Naive B cell (primary cell): Measurements from ENCODE around the gene CYP46A1. TPM values are rescaled to one million over a fixed set of nuclear protein-coding genes. Genes with fewer than 3 reads are reported as not detected.

ENCODE experiments used
- ATAC-seq, 2 donors: fragments of 150-1000 bp; cut with Tn5 transposase; 2 replicates each; pipeline ENCODE4 v1.10.0; 2021; ENCODE audit warnings: low read depth in 2 of 2, mild to moderate bottlenecking in 2 of 2, moderate library complexity in 2 of 2
- DNase-seq: peaks from one replicate; pipeline ENCODE4 v3.0.0; 2022
- H3K27ac Mint-ChIP-seq, 6 donors: one replicate each; pipeline ENCODE4 v1.8.0; 2020 to 2022; ENCODE audit warnings: mild to moderate bottlenecking in 6 of 6, mixed read lengths in 6 of 6, moderate library complexity in 5 of 6, inconsistent platforms in 2 of 6
- H3K27me3 Mint-ChIP-seq, 3 donors: one replicate each; pipeline ENCODE4 v1.8.0; 2021 to 2022; ENCODE audit warnings: mixed read lengths in 3 of 3, mild to moderate bottlenecking in 1 of 3
- H3K36me3 Mint-ChIP-seq, 2 donors: one replicate each; pipeline ENCODE4 v1.8.0; 2020 to 2022; ENCODE audit warnings: mixed read lengths in 2 of 2, inconsistent platforms in 1 of 2, mild to moderate bottlenecking in 1 of 2
- H3K4me1 Mint-ChIP-seq, 3 donors: one replicate each; pipeline ENCODE4 v1.8.0; 2020 to 2022; ENCODE audit warnings: mixed read lengths in 3 of 3, inconsistent platforms in 1 of 3, mild to moderate bottlenecking in 1 of 3, moderate library complexity in 1 of 3
- H3K4me3 Mint-ChIP-seq, 8 donors: one replicate each; pipeline ENCODE4 v1.8.0; 2020 to 2022; ENCODE audit warnings: mild to moderate bottlenecking in 8 of 8, mixed read lengths in 8 of 8, moderate library complexity in 8 of 8, inconsistent platforms in 2 of 8
- H3K9me3 Mint-ChIP-seq, 7 donors: one replicate each; pipeline ENCODE4 v1.8.0; 2020 to 2022; ENCODE audit warnings: mixed read lengths in 7 of 7, mild to moderate bottlenecking in 5 of 7, inconsistent platforms in 2 of 7, moderate library complexity in 1 of 7
- polyA plus RNA-seq, 6 donors: library from polyadenylated mRNA; unstranded; fragments of 300-500 nt; fragmentation: Illumina TruSeq; gene quantifications; one replicate each; pipeline ENCODE4 v1.2.3, GENCODE V29; 2021; ENCODE audit warnings: low read depth in 6 of 6

CYP46A1 gene
- polyA plus RNA-seq, 6 donors from 2014 or later = not detected

- DNase-seq (no peak), ATAC-seq (no peak)
- Mint-ChIP-seq H3K27ac (peak overlapping the region in 1 of 6 donors; percentile 56), H3K9me3 (peaks cover 0 to 8% (median 4%) of the 10 kb centered on the region in 7 donors), H3K4me3 (no peak overlapping the region), H3K27me3 (peaks cover 8 to 46% (median 41%) of the 10 kb centered on the region in 3 donors), H3K36me3 (no peaks in the 10 kb centered on the region), H3K4me1 (no peaks in the 10 kb centered on the region)
Measured at GRCh38 chr14:99769799-99770198, 85.7 kb downstream of the CYP46A1 start.

GRCh38 chr14:99772371-99773283, 88.5 kb downstream of the CYP46A1 start:
- Mint-ChIP-seq H3K27ac (peak overlapping the region in 1 of 6 donors; percentile 64), H3K27me3 (peaks cover 16 to 61% (median 50%) of the 10 kb centered on the region in 3 donors), H3K36me3 (no peaks in the 10 kb centered on the region), H3K9me3 (peaks cover 0 to 8% (median 0%) of the 10 kb centered on the region in 7 donors), H3K4me1 (no peaks in the 10 kb centered on the region), H3K4me3 (no peak overlapping the region)
- DNase-seq (no peak), ATAC-seq (no peak)

GRCh38 chr14:99773521-99774497, 89.7 kb downstream of the CYP46A1 start:
- Mint-ChIP-seq H3K27me3 (peaks cover 16 to 61% (median 57%) of the 10 kb centered on the region in 3 donors), H3K27ac (peak overlapping the region in 1 of 6 donors; percentile 12)

GRCh38 chr14:99774556-99775307, 90.6 kb downstream of the CYP46A1 start:
- H3K4me3 Mint-ChIP-seq = no peak overlapping the region
- peak overlapping the region in 1 of 6 donors; percentile 12 for H3K27ac Mint-ChIP-seq
- H3K4me1 Mint-ChIP-seq = no peaks in the 10 kb centered on the region
- H3K27me3 Mint-ChIP-seq = peaks cover 16 to 63% (median 63%) of the 10 kb centered on the region in 3 donors
- H3K36me3 Mint-ChIP-seq = peaks cover 8 to 12% of the 10 kb centered on the region in 2 donors
- no peak for ATAC-seq
- peaks cover 6 to 24% (median 13%) of the 10 kb centered on the region in 7 donors for H3K9me3 Mint-ChIP-seq
- no peak for DNase-seq

More at GRCh38 chr14:99773521-99774497, 89.7 kb downstream of the CYP46A1 start:
- no peak overlapping the region for H3K4me3 Mint-ChIP-seq
- H3K36me3 Mint-ChIP-seq = peaks cover 0 to 3% of the 10 kb centered on the region in 2 donors
- H3K4me1 Mint-ChIP-seq = no peaks in the 10 kb centered on the region
- H3K9me3 Mint-ChIP-seq = peaks cover 0 to 16% (median 6%) of the 10 kb centered on the region in 7 donors
- no peak for DNase-seq
- ATAC-seq = no peak

- Mint-ChIP-seq H3K4me1 (no peaks in the 10 kb centered on the region), H3K9me3 (peaks cover 7 to 28% (median 17%) of the 10 kb centered on the region in 7 donors), H3K36me3 (peaks cover 8 to 13% of the 10 kb centered on the region in 2 donors), H3K27ac (no peak overlapping the region), H3K4me3 (no peak overlapping the region), H3K27me3 (peaks cover 16 to 65% (median 58%) of the 10 kb centered on the region in 3 donors)
- ATAC-seq = no peak
- DNase-seq = no peak
Measured at GRCh38 chr14:99775351-99775750, 91.3 kb downstream of the CYP46A1 start.

Other genes starting within 250 kb of the CYP46A1 start
- gene SETD3, start 203.4 kb upstream of the CYP46A1 start, polyA plus RNA-seq = 10 to 100 TPM; 22.4 to 30.8 (median 26.3) TPM
- gene CCNK, start 202.9 kb upstream of the CYP46A1 start, polyA plus RNA-seq = 10 to 100 TPM; 15.5 to 30.7 (median 23.1) TPM
- gene CCDC85C, start 80.1 kb upstream of the CYP46A1 start, polyA plus RNA-seq = under 1 TPM; 0.05 to 0.28 (median 0.24) TPM
- gene HHIPL1, start 39.2 kb upstream of the CYP46A1 start, polyA plus RNA-seq = under 1 TPM in 1 of 6 donors, not detected in 5; 0.13 TPM
- gene EML1, start 109.1 kb downstream of the CYP46A1 start, polyA plus RNA-seq = not detected